Measurements from ENCODE around the gene CECR2.

CECR2 gene

DNA sequence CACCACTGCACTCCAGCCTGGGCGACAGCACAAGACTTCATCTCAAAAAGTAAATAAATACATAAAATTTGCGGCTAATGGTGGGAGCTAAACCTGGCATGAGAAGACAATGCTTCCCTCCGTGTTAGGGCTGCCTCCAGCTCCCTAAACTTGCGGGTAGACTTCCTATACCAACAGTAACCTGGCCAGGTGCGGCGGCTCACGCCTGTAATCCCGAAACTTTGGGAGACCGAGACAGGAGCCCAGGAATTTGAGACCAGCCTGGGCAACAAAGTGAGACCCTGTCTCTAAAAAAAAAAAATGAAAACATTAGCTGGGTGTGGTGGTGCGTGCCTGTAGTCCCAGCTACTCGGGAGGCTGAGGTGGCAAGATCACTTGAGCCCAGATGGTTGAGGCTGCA is 219.3 kb downstream of the CECR2 start:
- no peak for DNase-seq
- ChIA-PET CTCF (interaction anchor here (0.7 to 0.8 kb wide), 2 partner anchors 9 to 555 kb away, joined by 3 read pairs; no protein-coding TSS in a partner anchor), POLR2A (interaction anchor here (0.6 kb wide), 1 partner anchor 9 kb away, joined by 5 read pairs; no protein-coding TSS in a partner anchor)
- no peak overlapping the region for H3K4me3 ChIP-seq (ENCODE audit: control insufficient read depth in 1 of 7, extremely low read depth in 1 of 7, insufficient read depth in 4 of 7, low read depth in 2 of 7, low read length in 6 of 7)
- peaks cover 4 to 36% (median 21%) of the 10 kb centered on the region in 4 experiments for H3K36me3 ChIP-seq (ENCODE audit: control insufficient read depth in 4 of 4, insufficient read depth in 4 of 4, low read length in 3 of 4)
- H3K27ac ChIP-seq (ENCODE audit: insufficient read depth in 1 of 2, low read depth in 1 of 2, low read length in 2 of 2, poor library complexity in 1 of 2, severe bottlenecking in 2 of 2), result no peak overlapping the region
- no peaks in the 10 kb centered on the region for H3K4me1 ChIP-seq (ENCODE audit: control extremely low read depth in 1 of 4, control insufficient read depth in 4 of 4, insufficient read depth in 4 of 4, low read length in 3 of 4)
- H3K27me3 ChIP-seq (replicated peaks in 2 of 5; ENCODE audit: control insufficient read depth in 4 of 5, insufficient read depth in 5 of 5, low read length in 4 of 5), result no peaks in the 10 kb centered on the region
- H3K9me3 ChIP-seq (ENCODE audit: control extremely low read depth in 1 of 5, control insufficient read depth in 4 of 5, insufficient read depth in 2 of 5, low read depth in 1 of 5, low read length in 4 of 5), result no peaks in the 10 kb centered on the region
- 93% methylated on average over 3 of the region's 11 CpGs for WGBS (ENCODE audit: insufficient coverage)

DNA sequence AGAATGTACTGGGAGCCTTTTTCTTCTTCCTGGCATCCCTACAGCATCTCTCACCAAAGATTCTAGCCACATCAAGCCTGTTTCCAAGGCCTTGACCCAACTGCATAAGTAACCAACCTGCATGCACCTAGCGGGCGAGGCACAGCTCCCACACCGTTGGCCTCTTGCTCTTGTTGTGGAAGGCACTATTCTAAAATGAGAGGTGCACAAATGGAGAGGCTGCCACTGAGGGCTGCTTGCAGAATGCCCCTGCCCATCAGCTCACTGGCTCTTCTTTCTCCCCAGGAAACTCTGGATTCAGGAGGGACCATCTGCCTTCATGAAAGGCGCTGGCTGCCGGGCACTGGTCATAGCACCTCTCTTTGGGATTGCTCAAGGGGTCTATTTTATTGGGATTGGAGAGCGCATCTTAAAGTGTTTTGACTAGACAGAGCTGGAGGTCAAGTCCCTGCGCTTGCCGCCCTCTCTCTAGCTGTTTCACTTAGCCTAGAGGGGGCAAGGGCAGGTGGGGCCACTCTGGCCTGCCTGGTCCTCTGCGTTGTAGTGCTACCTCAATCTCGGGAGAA is 220.6 kb downstream of the CECR2 start:
- no peaks in the 10 kb centered on the region for H3K27me3 ChIP-seq (replicated peaks in 2 of 5; ENCODE audit: control insufficient read depth in 4 of 5, insufficient read depth in 5 of 5, low read length in 4 of 5)
- no peak overlapping the region for H3K27ac ChIP-seq (ENCODE audit: insufficient read depth in 1 of 2, low read depth in 1 of 2, low read length in 2 of 2, poor library complexity in 1 of 2, severe bottlenecking in 2 of 2)
- no peak for DNase-seq
- H3K36me3 ChIP-seq (ENCODE audit: control insufficient read depth in 4 of 4, insufficient read depth in 4 of 4, low read length in 3 of 4), result peaks cover 7 to 47% (median 31%) of the 10 kb centered on the region in 4 experiments
- WGBS (ENCODE audit: insufficient coverage), result 96% methylated on average over 7 of the region's 10 CpGs
- H3K4me3 ChIP-seq (ENCODE audit: control insufficient read depth in 1 of 7, extremely low read depth in 1 of 7, insufficient read depth in 4 of 7, low read depth in 2 of 7, low read length in 6 of 7), result no peak overlapping the region
- no peaks in the 10 kb centered on the region for H3K9me3 ChIP-seq (ENCODE audit: control extremely low read depth in 1 of 5, control insufficient read depth in 4 of 5, insufficient read depth in 2 of 5, low read depth in 1 of 5, low read length in 4 of 5)
- ChIA-PET POLR2A (no interaction called here), CTCF (interaction anchor here (1.6 kb wide), 1 partner anchor 11 kb away, joined by 9 read pairs; no protein-coding TSS in a partner anchor)
- no peaks in the 10 kb centered on the region for H3K4me1 ChIP-seq (ENCODE audit: control extremely low read depth in 1 of 4, control insufficient read depth in 4 of 4, insufficient read depth in 4 of 4, low read length in 3 of 4)

DNA sequence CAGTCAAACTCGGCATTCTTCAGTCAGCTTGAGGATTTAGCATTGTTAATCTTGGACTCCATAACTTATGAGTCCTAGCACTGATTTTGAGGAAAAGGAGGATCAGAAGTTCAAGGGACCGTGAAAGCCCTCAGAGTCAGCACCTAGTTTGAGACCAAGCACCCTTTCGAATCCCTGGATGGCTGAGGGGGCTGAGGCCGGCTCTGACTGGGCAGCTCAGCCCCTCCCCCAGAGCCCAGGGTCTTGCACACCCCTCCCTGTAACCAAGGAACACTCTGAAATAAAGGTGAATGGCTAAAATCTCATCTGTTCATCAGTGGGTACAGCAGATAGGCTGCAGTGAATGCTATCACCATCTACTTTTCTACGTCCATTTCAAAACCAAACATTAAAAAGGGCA is 221.3 kb downstream of the CECR2 start:
- no peak for DNase-seq
- Histone ChIP-seq H3K4me1 (ENCODE audit: control extremely low read depth in 1 of 4, control insufficient read depth in 4 of 4, insufficient read depth in 4 of 4, low read length in 3 of 4) (no peaks in the 10 kb centered on the region), H3K27me3 (replicated peaks in 2 of 5; ENCODE audit: control insufficient read depth in 4 of 5, insufficient read depth in 5 of 5, low read length in 4 of 5) (no peaks in the 10 kb centered on the region), H3K9me3 (ENCODE audit: control extremely low read depth in 1 of 5, control insufficient read depth in 4 of 5, insufficient read depth in 2 of 5, low read depth in 1 of 5, low read length in 4 of 5) (no peaks in the 10 kb centered on the region), H3K36me3 (ENCODE audit: control insufficient read depth in 4 of 4, insufficient read depth in 4 of 4, low read length in 3 of 4) (peaks cover 7 to 52% (median 35%) of the 10 kb centered on the region in 4 experiments), H3K27ac (ENCODE audit: insufficient read depth in 1 of 2, low read depth in 1 of 2, low read length in 2 of 2, poor library complexity in 1 of 2, severe bottlenecking in 2 of 2) (no peak overlapping the region), H3K4me3 (ENCODE audit: control insufficient read depth in 1 of 7, extremely low read depth in 1 of 7, insufficient read depth in 4 of 7, low read depth in 2 of 7, low read length in 6 of 7) (no peak overlapping the region)
- WGBS (ENCODE audit: insufficient coverage), result 94% methylated on average over 4 of the region's 5 CpGs
- POLR2A ChIA-PET, result no interaction called here
- CTCF ChIA-PET, result interaction anchor here (1.1 to 1.6 kb wide), 2 partner anchors 11 to 523 kb away, joined by 3 to 9 read pairs; no protein-coding TSS in a partner anchor

DNA sequence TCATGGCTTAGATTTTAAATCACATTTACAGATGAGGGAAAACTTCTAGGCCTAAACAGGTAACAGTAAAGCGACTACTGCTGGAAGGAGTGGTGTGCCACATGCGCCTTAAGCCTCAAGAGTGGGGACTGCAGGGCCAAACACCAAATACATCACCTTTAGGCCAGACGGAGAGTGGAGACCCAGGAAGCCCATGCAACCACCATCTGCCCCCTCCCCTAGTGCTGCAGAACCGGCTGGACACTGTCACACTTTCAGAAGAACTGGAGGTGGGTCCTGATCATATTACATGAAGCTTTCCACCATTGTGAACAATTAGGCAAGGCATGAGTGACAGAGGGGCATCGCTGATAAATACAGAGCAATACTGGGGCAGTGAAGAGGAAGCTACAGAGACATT is 222.9 kb downstream of the CECR2 start:
- ChIA-PET POLR2A (no interaction called here), CTCF (no interaction called here)
- no peak overlapping the region for H3K4me3 ChIP-seq (ENCODE audit: control insufficient read depth in 1 of 7, extremely low read depth in 1 of 7, insufficient read depth in 4 of 7, low read depth in 2 of 7, low read length in 6 of 7)
- H3K27ac ChIP-seq (ENCODE audit: insufficient read depth in 1 of 2, low read depth in 1 of 2, low read length in 2 of 2, poor library complexity in 1 of 2, severe bottlenecking in 2 of 2), result no peak overlapping the region
- H3K9me3 ChIP-seq (ENCODE audit: control extremely low read depth in 1 of 5, control insufficient read depth in 4 of 5, insufficient read depth in 2 of 5, low read depth in 1 of 5, low read length in 4 of 5), result peaks cover 0 to 3% (median 2%) of the 10 kb centered on the region in 5 experiments
- WGBS (ENCODE audit: insufficient coverage), result 94% methylated on average over 3 of the region's 5 CpGs
- no peaks in the 10 kb centered on the region for H3K4me1 ChIP-seq (ENCODE audit: control extremely low read depth in 1 of 4, control insufficient read depth in 4 of 4, insufficient read depth in 4 of 4, low read length in 3 of 4)
- H3K27me3 ChIP-seq (replicated peaks in 2 of 5; ENCODE audit: control insufficient read depth in 4 of 5, insufficient read depth in 5 of 5, low read length in 4 of 5), result no peaks in the 10 kb centered on the region
- no peak for DNase-seq
- peaks cover 11 to 63% (median 47%) of the 10 kb centered on the region in 4 experiments for H3K36me3 ChIP-seq (ENCODE audit: control insufficient read depth in 4 of 4, insufficient read depth in 4 of 4, low read length in 3 of 4)

DNA sequence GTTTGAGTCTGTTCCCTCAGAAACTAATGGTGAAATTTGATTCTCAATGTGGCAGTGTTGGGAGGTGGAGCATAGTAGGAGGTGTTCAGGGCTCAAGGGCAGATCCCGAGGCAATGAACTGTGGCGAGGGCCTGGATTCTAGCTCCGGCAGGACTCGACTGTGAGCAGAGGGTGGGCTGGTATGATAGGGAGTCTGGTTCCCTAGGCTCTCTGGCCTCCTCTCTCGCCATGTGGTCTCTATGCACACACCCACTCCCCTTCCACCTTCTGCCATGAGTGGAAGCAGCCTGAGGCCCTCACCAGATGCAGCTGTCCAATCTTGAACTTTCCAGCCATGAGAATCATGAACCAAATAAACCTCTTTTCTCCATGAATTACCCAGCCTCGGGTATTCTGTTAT is 227.0 kb downstream of the CECR2 start:
- H3K4me1 ChIP-seq (ENCODE audit: control extremely low read depth in 1 of 4, control insufficient read depth in 4 of 4, insufficient read depth in 4 of 4, low read length in 3 of 4), result no peaks in the 10 kb centered on the region
- H3K27ac ChIP-seq (ENCODE audit: insufficient read depth in 1 of 2, low read depth in 1 of 2, low read length in 2 of 2, poor library complexity in 1 of 2, severe bottlenecking in 2 of 2), result no peak overlapping the region
- 96% methylated on average over 3 of the region's 6 CpGs for WGBS (ENCODE audit: insufficient coverage)
- no peak overlapping the region for H3K4me3 ChIP-seq (ENCODE audit: control insufficient read depth in 1 of 7, extremely low read depth in 1 of 7, insufficient read depth in 4 of 7, low read depth in 2 of 7, low read length in 6 of 7)
- H3K27me3 ChIP-seq (replicated peaks in 2 of 5; ENCODE audit: control insufficient read depth in 4 of 5, insufficient read depth in 5 of 5, low read length in 4 of 5), result no peaks in the 10 kb centered on the region
- H3K9me3 ChIP-seq (ENCODE audit: control extremely low read depth in 1 of 5, control insufficient read depth in 4 of 5, insufficient read depth in 2 of 5, low read depth in 1 of 5, low read length in 4 of 5), result peaks cover 0 to 5% (median 2%) of the 10 kb centered on the region in 5 experiments
- no peak for DNase-seq
- ChIA-PET POLR2A (no interaction called here), CTCF (no interaction called here)
- H3K36me3 ChIP-seq (ENCODE audit: control insufficient read depth in 4 of 4, insufficient read depth in 4 of 4, low read length in 3 of 4), result peaks cover 28 to 85% (median 68%) of the 10 kb centered on the region in 4 experiments

DNA sequence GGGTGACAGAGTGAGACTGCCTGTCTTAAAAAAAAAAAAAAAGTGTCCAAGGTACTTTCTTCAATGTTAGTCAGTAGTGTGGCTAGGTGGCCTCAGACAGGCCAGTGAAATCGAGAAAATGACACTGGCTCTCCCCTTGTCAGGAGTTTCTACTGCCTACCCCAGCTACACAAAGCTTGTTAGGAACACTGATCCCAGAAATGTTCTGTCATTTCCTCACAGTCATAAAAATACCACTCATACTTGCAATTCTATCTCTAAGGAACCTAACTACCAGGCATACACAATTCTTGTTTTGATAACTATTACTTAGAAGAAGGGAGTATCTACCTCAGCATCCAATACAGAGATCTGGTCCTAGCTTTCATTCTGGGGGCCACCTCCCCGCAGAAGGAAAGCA is 228.0 kb downstream of the CECR2 start:
- peaks cover 0 to 5% (median 2%) of the 10 kb centered on the region in 5 experiments for H3K9me3 ChIP-seq (ENCODE audit: control extremely low read depth in 1 of 5, control insufficient read depth in 4 of 5, insufficient read depth in 2 of 5, low read depth in 1 of 5, low read length in 4 of 5)
- H3K27me3 ChIP-seq (replicated peaks in 2 of 5; ENCODE audit: control insufficient read depth in 4 of 5, insufficient read depth in 5 of 5, low read length in 4 of 5), result no peaks in the 10 kb centered on the region
- POLR2A ChIA-PET, result no interaction called here
- H3K4me1 ChIP-seq (ENCODE audit: control extremely low read depth in 1 of 4, control insufficient read depth in 4 of 4, insufficient read depth in 4 of 4, low read length in 3 of 4), result no peaks in the 10 kb centered on the region
- no peak for DNase-seq
- H3K36me3 ChIP-seq (ENCODE audit: control insufficient read depth in 4 of 4, insufficient read depth in 4 of 4, low read length in 3 of 4), result peaks cover 29 to 80% (median 66%) of the 10 kb centered on the region in 4 experiments
- H3K4me3 ChIP-seq (ENCODE audit: control insufficient read depth in 1 of 7, extremely low read depth in 1 of 7, insufficient read depth in 4 of 7, low read depth in 2 of 7, low read length in 6 of 7), result no peak overlapping the region
- WGBS (ENCODE audit: insufficient coverage), result 93% methylated on average over 2 of the region's 2 CpGs
- H3K27ac ChIP-seq (ENCODE audit: insufficient read depth in 1 of 2, low read depth in 1 of 2, low read length in 2 of 2, poor library complexity in 1 of 2, severe bottlenecking in 2 of 2), result no peak overlapping the region
- CTCF ChIA-PET, result interaction anchor here (1.1 kb wide), 1 partner anchor 9 kb away, joined by 3 read pairs; no protein-coding TSS in a partner anchor

DNA sequence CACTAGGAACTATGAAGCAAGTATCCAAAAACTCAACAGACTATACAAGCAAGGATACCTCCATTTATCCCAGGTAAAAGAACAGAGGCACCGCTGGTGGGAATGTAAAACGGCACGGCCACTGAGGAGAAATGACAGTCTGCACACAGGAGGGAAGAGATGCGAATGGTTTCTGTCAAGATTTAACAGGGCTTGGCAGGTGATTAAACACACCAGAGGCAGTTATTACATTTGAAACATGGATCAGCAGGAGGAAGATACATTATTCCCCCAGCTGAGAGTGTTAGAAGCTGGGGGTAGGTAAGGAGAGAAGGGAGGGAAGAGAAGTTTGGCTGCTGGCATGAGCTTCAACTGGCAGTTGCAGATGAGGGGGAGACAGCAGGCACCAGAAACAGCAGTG is 229.1 kb downstream of the CECR2 start:
- H3K27me3 ChIP-seq (replicated peaks in 2 of 5; ENCODE audit: control insufficient read depth in 4 of 5, insufficient read depth in 5 of 5, low read length in 4 of 5), result no peaks in the 10 kb centered on the region
- no peak for DNase-seq
- CTCF ChIA-PET, result interaction anchor here (1.1 kb wide), 1 partner anchor 10 kb away, joined by 3 read pairs; no protein-coding TSS in a partner anchor
- H3K36me3 ChIP-seq (ENCODE audit: control insufficient read depth in 4 of 4, insufficient read depth in 4 of 4, low read length in 3 of 4), result peaks cover 27 to 72% (median 58%) of the 10 kb centered on the region in 4 experiments
- H3K4me3 ChIP-seq (ENCODE audit: control insufficient read depth in 1 of 7, extremely low read depth in 1 of 7, insufficient read depth in 4 of 7, low read depth in 2 of 7, low read length in 6 of 7), result no peak overlapping the region
- H3K27ac ChIP-seq (ENCODE audit: insufficient read depth in 1 of 2, low read depth in 1 of 2, low read length in 2 of 2, poor library complexity in 1 of 2, severe bottlenecking in 2 of 2), result no peak overlapping the region
- H3K4me1 ChIP-seq (ENCODE audit: control extremely low read depth in 1 of 4, control insufficient read depth in 4 of 4, insufficient read depth in 4 of 4, low read length in 3 of 4), result no peaks in the 10 kb centered on the region
- 98% methylated on average over 4 of the region's 4 CpGs for WGBS (ENCODE audit: insufficient coverage)
- POLR2A ChIA-PET, result no interaction called here
- H3K9me3 ChIP-seq (ENCODE audit: control extremely low read depth in 1 of 5, control insufficient read depth in 4 of 5, insufficient read depth in 2 of 5, low read depth in 1 of 5, low read length in 4 of 5), result peaks cover 0 to 5% (median 2%) of the 10 kb centered on the region in 5 experiments
